ENCODE results near the gene ITGB2.
A peak's percentile ranks its signal among the peaks of the same experiment; 100 is the strongest.
"Not testable (repeated sequence)": the region's sequence is repeated elsewhere in the genome, so short reads cannot be mapped to it uniquely, and the experiment has no call there.

The ITGB2 gene

DNA sequence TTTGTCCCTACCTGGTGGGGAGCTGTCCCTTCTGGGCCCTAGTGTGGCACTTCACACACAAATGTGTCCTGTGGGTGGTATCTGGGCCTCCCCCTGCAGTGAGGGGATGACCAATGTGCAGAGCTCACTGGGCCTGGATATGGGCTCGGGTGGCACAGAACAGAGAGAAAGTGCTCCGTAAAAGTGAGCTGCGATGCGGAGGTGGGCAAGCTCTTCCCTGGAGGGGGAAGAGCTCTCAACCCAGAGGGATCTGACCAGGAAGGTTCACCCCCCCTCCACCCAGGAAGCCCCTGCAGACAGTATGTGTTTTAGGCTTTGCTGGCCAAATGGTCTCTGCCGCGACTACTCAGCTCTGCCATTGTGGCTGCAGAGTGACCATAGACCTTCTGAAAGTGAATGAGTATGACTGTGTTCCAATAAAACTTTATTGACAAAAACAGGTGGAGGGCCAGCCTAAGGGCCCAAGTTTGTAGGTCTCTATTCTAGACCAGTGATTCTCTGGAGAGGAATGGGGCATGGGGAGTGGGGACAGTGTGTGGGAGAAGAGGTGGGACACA is 8.6 kb upstream of the ITGB2 start:
- Mint-ChIP-seq H3K4me3 (peak overlapping the region; percentile 73), H3K9me3 (no peaks in the 10 kb centered on the region), H3K27me3 (ENCODE audit: low read depth) (no peaks in the 10 kb centered on the region), H3K27ac (peak overlapping the region; percentile 68), H3K4me1 (ENCODE audit: low read depth) (peaks cover 59% of the 10 kb centered on the region), H3K36me3 (ENCODE audit: low read depth) (no peaks in the 10 kb centered on the region)
- DNase-seq (ENCODE audit: low spot score): no peak

DNA sequence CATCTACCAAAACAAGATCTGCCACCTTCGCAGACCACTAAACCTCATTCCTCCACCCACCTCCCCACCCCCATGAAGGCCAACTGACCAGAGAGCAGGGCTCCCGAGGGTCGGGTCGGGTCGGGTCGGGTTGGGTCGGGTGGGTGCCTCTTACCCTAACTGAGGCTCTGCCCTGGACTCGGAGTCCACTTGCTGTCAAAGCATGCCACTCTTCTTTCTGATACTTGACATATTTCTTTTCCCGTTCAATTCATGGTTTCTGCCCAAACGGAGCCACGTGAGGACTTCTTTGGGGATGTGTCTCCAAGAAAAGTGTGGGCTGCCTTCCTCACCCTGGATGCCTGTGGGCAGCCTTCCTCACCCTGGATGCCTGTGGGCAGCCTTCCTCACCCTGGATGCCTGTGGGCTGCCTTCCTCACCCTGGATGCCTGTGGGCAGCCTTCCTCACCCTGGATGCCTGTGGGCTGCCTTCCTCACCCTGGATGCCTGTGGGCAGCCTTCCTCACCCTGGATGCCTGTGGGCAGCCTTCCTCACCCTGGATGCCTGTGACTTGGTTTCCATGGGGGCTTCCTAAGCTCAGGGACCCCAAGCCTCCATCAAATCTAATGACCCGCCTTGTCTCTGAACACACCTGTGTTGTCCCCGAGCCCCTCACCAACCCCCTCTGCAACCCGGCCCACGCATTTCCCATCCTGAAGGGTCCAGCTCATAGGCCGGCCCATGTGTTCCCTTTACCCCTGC is 8.0 kb upstream of the ITGB2 start:
- not testable (repeated sequence) for H3K9me3 Mint-ChIP-seq; H3K36me3 Mint-ChIP-seq (ENCODE audit: low read depth); H3K27me3 Mint-ChIP-seq (ENCODE audit: low read depth); DNase-seq (ENCODE audit: low spot score)
- H3K4me3 Mint-ChIP-seq: peak overlapping the region; percentile 90
- H3K4me1 Mint-ChIP-seq (ENCODE audit: low read depth): peaks cover 65% of the 10 kb centered on the region
- peak overlapping the region; percentile 95 for H3K27ac Mint-ChIP-seq

DNA sequence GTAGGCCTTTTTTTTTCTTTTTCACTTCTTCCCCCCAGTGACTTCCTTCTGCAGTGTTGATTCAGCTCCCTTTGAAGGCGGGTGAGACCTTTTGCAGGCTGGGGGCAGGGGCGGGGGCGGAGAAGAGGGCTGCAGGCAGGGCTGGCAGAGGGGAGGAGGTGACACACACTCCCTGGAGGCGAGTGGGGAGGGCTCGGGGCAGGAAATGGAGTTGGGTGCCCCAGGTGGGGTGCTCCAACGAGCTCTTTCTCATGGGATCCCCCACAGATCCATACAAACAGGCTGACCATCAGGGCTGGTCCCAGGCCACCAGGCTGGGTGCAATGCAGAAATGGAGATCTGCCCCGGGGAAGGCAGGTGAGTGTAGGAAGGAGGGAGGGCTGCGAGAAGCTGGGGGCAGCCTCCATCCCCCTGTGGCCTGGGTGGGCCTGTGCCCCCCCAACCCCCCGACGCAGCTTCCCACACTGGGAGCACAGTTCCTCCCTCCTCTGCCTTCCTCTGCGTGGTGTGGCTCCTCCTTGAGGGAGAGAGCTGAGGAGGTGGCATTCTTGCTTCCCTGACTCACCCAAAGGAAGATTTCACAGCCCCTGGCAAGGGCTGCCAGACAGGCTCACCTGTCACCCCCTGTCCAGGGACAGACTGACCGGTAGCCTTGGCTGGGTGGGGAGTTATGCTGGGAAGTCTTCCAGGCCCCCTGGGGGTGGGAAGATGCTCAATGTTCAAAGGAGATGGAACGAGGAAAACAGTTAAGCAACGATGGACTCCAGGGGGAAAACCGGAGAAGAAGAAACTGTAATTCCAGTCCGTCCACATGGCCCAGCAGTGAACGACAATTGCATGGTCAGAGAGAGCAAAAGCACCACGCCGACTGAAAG is 7.1 kb upstream of the ITGB2 start:
- Mint-ChIP-seq H3K36me3 (ENCODE audit: low read depth) (peaks cover 4% of the 10 kb centered on the region), H3K27ac (peak overlapping the region; percentile 95), H3K4me3 (peak overlapping the region; percentile 90), H3K4me1 (ENCODE audit: low read depth) (peaks cover 67% of the 10 kb centered on the region), H3K9me3 (no peaks in the 10 kb centered on the region), H3K27me3 (ENCODE audit: low read depth) (no peaks in the 10 kb centered on the region)
- peak; percentile 75 for DNase-seq (ENCODE audit: low spot score)

DNA sequence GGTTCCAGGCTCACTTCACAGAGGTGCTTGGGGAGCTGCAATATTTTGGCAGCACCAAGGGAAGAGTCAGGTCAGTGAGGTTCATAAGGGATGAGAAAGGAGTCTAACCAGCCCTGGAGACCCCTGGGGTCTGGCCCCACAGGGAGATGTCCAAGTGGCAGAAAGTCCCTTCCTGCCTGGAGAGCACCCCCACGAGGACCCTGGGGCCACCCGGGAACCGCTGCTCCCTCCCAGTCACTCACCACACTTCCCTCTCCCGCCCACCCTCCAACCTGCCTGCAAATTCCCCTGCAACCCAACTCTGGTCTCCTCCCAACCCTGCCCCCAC is 6.5 kb upstream of the ITGB2 start:
- peak overlapping the region; percentile 95 for H3K27ac Mint-ChIP-seq
- H3K36me3 Mint-ChIP-seq (ENCODE audit: low read depth): peaks cover 4% of the 10 kb centered on the region
- H3K4me1 Mint-ChIP-seq (ENCODE audit: low read depth): peaks cover 69% of the 10 kb centered on the region
- DNase-seq (ENCODE audit: low spot score): no peak
- no peaks in the 10 kb centered on the region for H3K9me3 Mint-ChIP-seq
- peak overlapping the region; percentile 90 for H3K4me3 Mint-ChIP-seq
- no peaks in the 10 kb centered on the region for H3K27me3 Mint-ChIP-seq (ENCODE audit: low read depth)

DNA sequence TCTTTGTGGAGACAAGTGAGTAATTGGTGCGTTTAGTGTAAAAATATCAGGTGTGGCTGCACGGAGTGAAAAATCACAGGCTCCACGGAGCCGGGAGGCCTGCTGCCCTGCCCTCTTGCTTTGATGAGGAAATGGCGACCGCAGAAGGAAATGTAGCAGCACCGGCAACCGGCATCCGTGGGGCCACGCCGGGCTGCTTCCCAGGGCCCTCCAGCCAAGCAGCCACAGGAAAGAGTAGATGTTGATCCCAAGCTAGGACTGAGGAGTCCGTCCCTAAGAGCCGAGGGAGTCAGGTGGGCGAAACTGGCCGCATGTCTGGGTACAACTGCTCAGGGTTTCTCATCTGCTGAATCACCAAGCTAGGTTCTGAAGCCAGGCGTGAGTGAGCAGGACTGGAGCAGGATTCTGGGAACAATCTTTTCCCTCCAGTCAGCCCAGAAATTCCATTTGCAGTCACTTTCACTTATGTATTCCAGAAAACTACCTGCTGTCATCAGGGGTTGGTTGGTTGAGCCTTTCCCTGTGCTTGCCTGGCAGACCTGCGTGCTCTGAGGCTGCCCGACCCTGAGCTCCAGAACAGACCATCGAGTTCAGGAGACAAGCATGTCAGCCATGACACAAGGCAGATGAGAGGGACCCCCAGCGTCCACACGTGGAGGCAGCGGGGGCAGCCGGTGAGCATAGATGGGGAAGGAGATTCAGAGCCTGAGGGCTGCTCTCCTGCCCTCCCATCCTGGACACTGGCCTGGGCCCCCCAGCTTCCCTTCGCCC is 5.8 kb upstream of the ITGB2 start:
- Mint-ChIP-seq H3K36me3 (ENCODE audit: low read depth) (peaks cover 4% of the 10 kb centered on the region), H3K27me3 (ENCODE audit: low read depth) (no peaks in the 10 kb centered on the region), H3K9me3 (no peaks in the 10 kb centered on the region), H3K4me1 (ENCODE audit: low read depth) (peaks cover 73% of the 10 kb centered on the region), H3K27ac (peak overlapping the region; percentile 95), H3K4me3 (peak overlapping the region; percentile 90)
- peak; percentile 46 for DNase-seq (ENCODE audit: low spot score)

DNA sequence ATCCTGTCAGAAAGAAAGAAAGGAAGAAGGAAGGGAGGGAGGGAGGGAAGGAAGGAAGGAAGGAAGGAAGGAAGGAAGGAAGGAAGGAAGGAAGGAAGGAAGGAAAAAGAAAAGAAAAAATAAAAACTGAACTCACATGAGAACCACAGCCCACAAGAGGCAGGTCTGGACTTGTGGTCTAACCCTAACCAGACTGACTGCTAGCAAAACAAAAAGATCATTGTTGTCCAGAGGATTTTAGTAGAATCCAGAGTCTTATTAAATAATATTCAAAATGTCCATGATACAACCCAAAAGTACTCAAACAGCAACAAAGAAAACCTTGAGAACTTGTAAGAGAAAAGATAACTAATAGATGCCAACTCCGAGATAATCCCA is 4.7 kb upstream of the ITGB2 start:
- H3K4me1 Mint-ChIP-seq (ENCODE audit: low read depth): peaks cover 71% of the 10 kb centered on the region
- peak overlapping the region; percentile 55 for H3K4me3 Mint-ChIP-seq
- DNase-seq (ENCODE audit: low spot score): no peak
- H3K27me3 Mint-ChIP-seq (ENCODE audit: low read depth): no peaks in the 10 kb centered on the region
- H3K36me3 Mint-ChIP-seq (ENCODE audit: low read depth): peaks cover 10% of the 10 kb centered on the region
- peak overlapping the region; percentile 81 for H3K27ac Mint-ChIP-seq
- H3K9me3 Mint-ChIP-seq: no peaks in the 10 kb centered on the region

DNA sequence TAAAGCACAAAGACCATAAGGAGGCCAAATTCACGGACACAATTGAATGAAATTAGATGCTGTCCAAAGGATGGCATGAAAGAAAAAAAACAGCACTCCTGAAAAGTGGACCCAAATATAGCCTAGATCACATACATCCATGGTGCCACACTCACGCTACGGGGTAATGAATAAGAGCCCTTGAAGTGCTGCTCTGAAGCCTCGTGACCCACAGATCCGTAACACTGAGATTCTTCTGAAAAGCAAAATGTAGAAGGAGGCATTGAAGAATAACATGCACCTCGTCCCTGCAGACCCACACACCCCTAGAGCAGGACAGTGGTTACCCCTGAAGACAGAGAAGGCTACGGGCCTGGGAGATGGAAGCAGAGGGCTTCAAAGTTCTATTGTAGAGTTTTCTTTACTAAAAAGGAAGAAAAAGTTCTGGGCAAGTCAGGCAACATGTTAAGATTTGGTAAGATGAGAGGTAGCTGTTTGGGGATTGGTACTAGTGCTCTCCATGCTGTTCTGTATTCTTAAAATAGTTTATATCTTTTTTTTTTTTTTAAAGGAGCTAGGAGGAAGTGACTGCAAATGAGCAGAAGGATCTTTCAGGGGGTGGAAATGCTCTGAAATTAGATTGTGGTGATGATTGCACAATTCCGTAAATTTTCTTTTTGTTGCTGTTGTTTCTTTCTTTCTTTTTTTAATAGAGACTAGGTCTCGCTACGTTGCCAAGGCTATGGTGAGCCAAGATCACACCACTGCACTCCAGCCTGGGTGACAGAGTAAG is 4.1 kb upstream of the ITGB2 start:
- H3K27ac Mint-ChIP-seq: peak overlapping the region; percentile 81
- H3K27me3 Mint-ChIP-seq (ENCODE audit: low read depth): no peaks in the 10 kb centered on the region
- H3K4me1 Mint-ChIP-seq (ENCODE audit: low read depth): peaks cover 68% of the 10 kb centered on the region
- peaks cover 13% of the 10 kb centered on the region for H3K36me3 Mint-ChIP-seq (ENCODE audit: low read depth)
- no peaks in the 10 kb centered on the region for H3K9me3 Mint-ChIP-seq
- DNase-seq (ENCODE audit: low spot score): no peak
- peak overlapping the region; percentile 55 for H3K4me3 Mint-ChIP-seq

DNA sequence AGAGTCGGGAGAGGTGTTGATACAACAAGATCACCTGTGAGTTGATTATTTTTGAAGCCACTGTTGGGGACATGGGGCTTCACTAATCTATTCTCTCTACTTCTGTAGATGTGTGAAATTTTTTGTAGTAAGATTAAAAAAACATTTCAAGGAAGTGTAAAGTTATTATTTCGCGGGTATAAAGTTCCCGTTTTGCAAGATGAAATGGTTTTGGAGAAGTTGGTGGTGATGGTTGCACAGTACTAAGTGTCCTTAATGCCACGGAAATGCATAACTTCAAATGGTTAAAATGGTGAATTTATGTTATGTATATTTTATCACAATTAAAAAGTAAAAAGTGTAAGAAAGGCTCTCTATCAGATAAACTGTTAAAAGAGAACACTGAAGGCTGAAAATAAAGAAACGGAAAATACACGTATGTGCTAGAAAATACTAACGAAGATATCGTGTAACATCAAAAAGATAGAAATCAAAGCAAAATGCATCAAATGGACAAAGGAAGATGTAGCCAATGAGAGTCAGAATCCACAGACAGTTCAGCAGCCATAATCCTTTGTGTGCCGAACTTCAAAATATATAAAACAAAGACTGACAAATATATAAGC is 2.9 kb upstream of the ITGB2 start:
- Mint-ChIP-seq H3K36me3 (ENCODE audit: low read depth) (peaks cover 20% of the 10 kb centered on the region), H3K27ac (peak overlapping the region; percentile 81), H3K4me1 (ENCODE audit: low read depth) (peaks cover 62% of the 10 kb centered on the region), H3K4me3 (peak overlapping the region; percentile 55), H3K27me3 (ENCODE audit: low read depth) (no peaks in the 10 kb centered on the region), H3K9me3 (no peaks in the 10 kb centered on the region)
- DNase-seq (ENCODE audit: low spot score): no peak

DNA sequence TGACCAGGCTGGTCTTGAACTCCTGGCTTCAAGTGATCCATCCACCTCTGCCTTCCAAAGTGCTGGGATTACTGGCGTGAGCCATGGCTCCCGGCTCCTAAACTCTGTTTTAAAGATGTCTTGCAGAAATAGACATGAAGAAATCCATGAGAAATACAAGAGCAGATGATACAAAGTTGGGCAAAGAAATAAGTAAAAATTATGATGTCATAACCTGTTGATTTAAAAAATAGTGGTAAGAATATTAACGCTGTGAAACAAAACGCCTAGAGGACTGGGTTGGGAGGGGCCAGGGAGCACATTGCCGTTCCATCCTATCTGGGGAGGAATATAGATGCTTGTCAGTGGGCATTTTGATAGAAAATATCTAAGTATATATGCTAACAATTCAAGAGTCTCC is 1.2 kb upstream of the ITGB2 start:
- Mint-ChIP-seq H3K9me3 (no peaks in the 10 kb centered on the region), H3K4me3 (peak overlapping the region; percentile 97), H3K4me1 (ENCODE audit: low read depth) (peaks cover 57% of the 10 kb centered on the region), H3K36me3 (ENCODE audit: low read depth) (peaks cover 34% of the 10 kb centered on the region), H3K27ac (peak overlapping the region; percentile 64), H3K27me3 (ENCODE audit: low read depth) (no peaks in the 10 kb centered on the region)
- no peak for DNase-seq (ENCODE audit: low spot score)

DNA sequence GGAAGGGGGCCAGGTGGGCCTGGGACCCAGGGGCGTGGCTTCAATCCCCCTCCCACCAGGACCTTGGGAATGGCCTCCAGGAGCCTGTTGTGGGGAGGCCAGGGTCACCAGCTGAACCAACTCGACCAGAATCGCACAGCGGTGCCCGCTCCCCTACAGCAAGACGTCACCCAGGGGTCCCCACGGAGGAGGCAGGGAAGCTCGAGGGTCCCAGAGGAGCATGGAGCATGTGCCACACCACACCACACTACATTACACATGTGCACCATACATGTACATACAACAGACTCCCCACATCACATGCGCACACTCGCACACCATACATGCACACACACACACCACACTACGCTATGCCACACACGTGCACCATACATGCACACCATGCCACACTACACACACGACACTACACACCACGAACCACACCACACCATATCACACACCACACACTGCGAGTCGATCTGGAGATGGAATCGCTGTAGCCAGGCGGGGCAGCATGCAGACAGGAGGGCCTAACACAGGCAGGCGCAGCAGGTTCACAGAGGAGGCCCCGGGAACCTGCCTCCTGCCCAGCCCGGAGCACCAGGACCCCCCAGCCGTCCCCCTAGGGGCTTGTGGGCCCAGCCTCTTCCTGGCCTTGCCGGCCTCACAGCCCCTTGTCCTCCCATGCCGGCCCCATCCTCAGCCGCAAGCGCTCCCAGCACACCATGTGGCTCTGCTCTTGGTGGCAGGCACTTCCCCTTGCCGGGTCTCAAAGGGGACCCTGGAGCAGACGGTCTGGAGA is 596 bp downstream of the ITGB2 start:
- H3K9me3 Mint-ChIP-seq: no peaks in the 10 kb centered on the region
- no peak for DNase-seq (ENCODE audit: low spot score)
- H3K36me3 Mint-ChIP-seq (ENCODE audit: low read depth): peaks cover 44% of the 10 kb centered on the region
- no peaks in the 10 kb centered on the region for H3K27me3 Mint-ChIP-seq (ENCODE audit: low read depth)
- H3K4me3 Mint-ChIP-seq: peak overlapping the region; percentile 97
- H3K4me1 Mint-ChIP-seq (ENCODE audit: low read depth): peaks cover 56% of the 10 kb centered on the region
- H3K27ac Mint-ChIP-seq: peak overlapping the region; percentile 93

DNA sequence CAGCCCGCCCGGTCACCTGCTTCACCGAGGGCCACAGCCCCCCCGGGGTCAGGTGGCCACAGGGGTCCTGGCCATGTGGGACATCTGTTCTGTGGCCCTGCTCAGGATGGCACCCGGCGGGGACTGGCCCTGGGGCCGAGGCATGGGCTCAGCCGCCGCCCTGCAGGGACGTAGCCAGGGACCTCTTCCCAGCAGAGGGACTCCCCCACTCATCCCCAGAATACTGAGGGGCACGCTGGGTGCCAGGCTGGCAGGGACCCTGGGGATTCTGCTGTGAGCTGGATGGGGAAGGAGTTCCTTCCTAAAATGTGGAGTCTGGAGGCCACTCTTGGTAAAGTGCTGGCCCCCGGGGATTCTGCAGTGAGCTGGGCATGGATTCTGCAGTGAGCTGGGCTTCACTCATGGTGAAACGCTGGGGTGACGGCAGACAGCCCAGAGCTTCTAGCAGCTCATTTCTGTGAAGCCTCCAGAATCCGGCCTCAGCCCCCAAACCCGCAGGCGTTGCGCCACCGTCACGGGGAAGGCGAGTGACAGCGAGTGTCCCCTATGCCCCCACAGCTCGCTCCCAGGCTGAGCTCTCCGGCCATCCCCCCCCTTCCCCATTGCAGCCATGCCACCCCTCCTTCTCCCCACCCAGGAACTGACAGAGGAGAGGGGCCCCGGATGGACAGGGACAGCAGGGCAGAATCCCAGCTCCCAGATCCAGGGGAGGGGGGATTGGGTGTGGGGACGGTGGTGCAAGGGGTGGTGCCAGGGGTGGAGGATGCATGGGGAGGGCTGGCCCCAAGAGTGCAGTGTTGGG is 1.4 kb downstream of the ITGB2 start:
- no peak for DNase-seq (ENCODE audit: low spot score)
- H3K27ac Mint-ChIP-seq: peak overlapping the region; percentile 58
- no peaks in the 10 kb centered on the region for H3K9me3 Mint-ChIP-seq
- H3K36me3 Mint-ChIP-seq (ENCODE audit: low read depth): peaks cover 45% of the 10 kb centered on the region
- no peaks in the 10 kb centered on the region for H3K27me3 Mint-ChIP-seq (ENCODE audit: low read depth)
- peaks cover 54% of the 10 kb centered on the region for H3K4me1 Mint-ChIP-seq (ENCODE audit: low read depth)
- H3K4me3 Mint-ChIP-seq: peak overlapping the region; percentile 97

DNA sequence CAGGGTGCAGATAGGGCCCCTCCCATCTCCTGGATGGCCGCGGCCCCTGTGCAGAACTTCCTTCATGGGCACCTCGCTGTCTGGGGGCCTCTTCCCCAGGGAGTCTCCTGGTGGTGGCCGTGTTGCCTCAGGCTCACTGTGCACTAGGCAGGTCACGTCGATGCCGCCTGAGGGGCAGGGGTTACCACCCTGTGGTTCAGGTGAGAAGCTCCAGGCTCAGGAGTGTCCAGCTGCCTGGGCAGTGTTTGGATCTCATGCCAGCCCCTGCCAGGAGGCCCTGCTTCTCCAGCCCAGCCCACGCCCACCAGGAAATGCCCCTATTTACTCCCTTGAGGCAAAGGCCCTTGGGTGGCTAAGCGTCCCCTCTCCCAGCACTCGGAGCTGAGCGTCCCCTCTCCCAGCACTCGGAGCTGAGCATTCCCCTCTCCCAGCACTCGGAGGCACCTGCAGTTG is 2.1 kb downstream of the ITGB2 start:
- DNase-seq (ENCODE audit: low spot score): no peak
- Mint-ChIP-seq H3K4me3 (peak overlapping the region; percentile 97), H3K9me3 (no peaks in the 10 kb centered on the region), H3K36me3 (ENCODE audit: low read depth) (peaks cover 44% of the 10 kb centered on the region), H3K27me3 (ENCODE audit: low read depth) (no peaks in the 10 kb centered on the region), H3K27ac (peak overlapping the region; percentile 78), H3K4me1 (ENCODE audit: low read depth) (peaks cover 51% of the 10 kb centered on the region)
